GM18861 (cell line): Measurements from ENCODE around the gene TMEM30B.

Experiments used
- ATAC-seq: cut with Tn5 transposase; IDR thresholded peaks from one replicate; pipeline ENCODE4 v1.9.1; 2021; ENCODE audit not compliant: unreplicated experiment

The TMEM30B gene

GRCh38 chr14:61238611-61239245, 42.4 kb downstream of the TMEM30B start:
- ATAC-seq, result no peak

- no peak for ATAC-seq
Observed at GRCh38 chr14:61234215-61234916, 46.8 kb downstream of the TMEM30B start.

GRCh38 chr14:61233436-61233956, 47.6 kb downstream of the TMEM30B start:
- no peak for ATAC-seq

- no peak for ATAC-seq
Observed at GRCh38 chr14:61231810-61232209, 49.3 kb downstream of the TMEM30B start.

- no peak for ATAC-seq
Observed at GRCh38 chr14:61229981-61230380, 51.2 kb downstream of the TMEM30B start.

- ATAC-seq, result no peak
Observed at GRCh38 chr14:61229475-61229888, 51.7 kb downstream of the TMEM30B start.

GRCh38 chr14:61227884-61228591, 53.1 kb downstream of the TMEM30B start:
- ATAC-seq, result no peak
